ENCODE measurements around the gene SLC25A13.

Gene SLC25A13

DNA sequence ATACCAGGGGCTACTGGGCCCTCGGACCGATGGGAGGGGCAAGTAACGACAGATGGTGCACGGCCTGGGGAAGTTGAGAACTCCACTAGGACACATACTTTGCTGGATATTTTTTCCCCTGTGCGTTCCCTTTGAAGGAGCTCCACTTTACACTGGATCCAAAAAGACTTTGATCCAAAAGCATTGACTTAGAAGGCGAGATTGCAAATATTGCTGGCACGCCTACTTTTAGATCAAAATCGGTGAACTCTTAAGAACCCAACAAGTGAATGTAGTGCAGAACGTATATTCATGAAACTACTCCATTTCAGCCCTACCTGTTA, 436 bp upstream of the SLC25A13 start:
- no peak for DNase-seq (ENCODE audit: low spot score)

DNA sequence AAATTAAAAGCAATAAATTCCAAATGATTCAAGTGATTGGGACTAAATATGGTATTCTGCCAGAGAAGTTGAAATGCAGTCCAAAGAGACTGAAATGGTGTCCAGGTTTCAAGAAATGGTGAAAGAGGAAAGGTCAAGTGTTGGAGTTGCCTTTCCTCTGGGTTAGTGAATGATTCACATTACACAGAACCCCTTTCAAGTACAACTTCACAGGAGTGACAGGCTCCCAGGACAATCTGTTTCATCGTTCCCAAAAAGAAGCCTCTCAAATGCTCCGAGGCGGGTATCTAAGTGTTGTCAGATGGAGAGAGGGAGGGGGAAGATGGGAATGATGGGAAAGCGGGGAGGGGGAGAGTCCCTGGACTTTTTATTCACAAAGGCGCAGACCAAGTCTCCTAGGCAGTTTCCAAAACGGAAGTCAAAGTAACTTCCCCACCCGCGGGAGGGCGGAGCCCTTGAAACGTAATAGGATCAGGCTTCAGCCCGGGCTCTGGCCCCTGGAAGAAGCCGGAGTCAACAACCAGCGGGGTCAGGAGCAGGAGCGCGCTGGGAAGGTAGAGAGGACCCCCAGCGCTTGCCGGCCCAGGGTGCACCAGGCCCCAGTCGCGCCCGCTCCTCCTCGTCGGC, 754 bp downstream of the SLC25A13 start:
- DNase-seq (ENCODE audit: low spot score) = peak; percentile 89

DNA sequence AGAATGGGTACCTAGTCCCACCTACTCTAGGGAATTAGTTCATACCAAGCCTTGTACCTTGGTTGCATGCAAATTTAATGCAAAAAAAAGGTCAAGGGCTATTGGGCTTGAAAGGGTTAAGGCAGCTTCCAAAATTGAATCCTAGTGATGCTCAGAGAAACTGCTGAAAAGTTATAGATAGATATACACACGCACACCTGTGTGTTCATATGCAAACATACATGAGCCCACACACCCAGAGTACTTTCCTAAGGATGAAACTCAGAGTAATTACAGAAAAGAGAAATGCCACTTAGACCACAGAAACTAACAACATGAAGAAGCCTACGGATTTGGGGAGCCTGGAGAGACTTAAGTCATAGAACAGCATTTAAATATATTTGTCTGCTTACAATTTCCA, 1.5 kb downstream of the SLC25A13 start:
- DNase-seq (ENCODE audit: low spot score) = no peak

DNA sequence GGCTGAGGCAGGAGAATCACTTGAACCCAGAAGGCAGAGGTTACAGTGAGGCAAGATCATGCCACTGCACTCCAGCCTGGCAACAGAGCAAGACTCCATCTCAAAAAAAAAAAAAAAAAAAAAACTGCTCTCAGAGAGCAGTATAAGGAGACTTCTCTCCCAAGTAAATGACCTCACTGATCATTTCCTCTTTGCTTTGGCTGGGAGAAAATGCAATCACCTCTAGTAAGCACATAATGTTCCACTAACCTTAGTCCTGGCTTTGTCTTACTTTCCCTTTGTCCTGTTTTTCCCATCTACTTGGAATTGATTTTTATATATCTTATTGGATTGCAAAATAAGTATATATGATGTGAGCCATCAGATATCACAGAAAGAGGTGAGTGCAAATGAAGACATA, 2.5 kb downstream of the SLC25A13 start:
- no peak for DNase-seq (ENCODE audit: low spot score)

DNA sequence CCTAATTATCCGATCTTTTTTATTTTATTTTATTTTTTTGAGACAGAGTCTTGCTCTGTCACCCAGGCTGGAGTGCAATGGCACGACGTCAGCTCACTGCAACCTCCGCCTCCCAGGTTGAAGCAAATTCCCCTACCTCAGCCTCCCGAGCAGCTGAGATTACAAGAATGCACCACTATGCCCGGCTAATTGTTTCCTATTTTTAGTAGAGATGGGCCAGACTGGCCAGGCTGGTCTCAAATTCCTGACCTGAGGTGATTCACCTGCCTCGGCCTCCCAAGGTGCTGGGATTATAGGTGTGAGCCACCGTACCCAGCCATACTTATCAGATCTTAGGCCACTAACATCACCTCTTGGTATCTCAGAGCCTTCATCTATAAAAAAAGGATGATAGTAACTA, 4.9 kb downstream of the SLC25A13 start:
- DNase-seq (ENCODE audit: low spot score) = no peak

DNA sequence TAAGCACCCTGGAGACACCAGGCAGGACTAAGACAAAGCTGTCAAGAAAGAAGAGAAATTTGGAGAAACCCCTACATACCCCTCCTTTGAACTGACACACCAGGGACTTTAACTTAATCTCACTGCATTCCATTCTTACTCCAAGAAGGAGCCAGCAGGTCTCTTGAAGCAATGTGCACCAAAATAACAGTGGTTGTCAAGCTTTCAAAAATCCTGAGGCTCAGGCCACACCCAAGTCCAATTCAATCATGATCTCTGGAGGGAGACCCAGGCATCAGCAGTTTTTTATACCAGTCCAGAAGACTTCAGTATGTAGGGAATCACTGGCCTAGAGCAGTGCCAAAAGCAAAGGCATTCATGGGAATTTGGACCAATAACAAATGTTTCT, 6.8 kb downstream of the SLC25A13 start:
- no peak for DNase-seq (ENCODE audit: low spot score)

DNA sequence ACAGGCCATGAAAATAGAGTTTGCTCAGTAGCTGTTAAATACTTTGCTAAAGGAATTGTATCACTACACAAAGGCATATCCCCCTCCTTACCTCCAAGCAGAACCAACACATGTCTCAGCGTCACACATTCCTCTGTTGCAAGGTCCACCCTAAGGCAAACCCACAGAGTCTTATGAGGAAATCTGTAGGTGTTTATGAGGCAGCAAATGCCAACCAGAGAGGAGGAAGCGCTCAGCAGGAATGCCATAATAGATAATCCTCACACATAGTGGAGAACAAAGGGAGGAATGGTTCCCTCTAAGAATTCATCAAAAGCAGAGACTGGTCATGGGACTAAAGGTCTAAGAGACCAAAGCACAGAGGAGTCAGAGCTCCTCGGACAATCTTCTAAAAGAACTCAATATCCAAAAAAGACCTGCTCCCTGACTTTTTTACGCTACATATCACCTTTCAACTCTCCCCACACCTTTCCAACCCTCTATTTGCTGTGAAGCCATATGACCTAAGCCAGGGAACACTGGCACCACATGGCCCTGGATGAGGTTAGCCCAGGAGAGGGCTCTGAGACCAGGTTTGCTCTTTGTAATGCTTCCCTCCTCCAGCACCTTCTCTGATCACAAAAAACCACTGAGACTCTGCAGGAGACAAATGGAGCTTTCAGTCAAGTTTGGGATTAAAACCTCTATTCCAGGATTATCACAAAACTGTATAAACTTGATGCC, 7.3 kb downstream of the SLC25A13 start:
- peak; percentile 91 for DNase-seq (ENCODE audit: low spot score)

DNA sequence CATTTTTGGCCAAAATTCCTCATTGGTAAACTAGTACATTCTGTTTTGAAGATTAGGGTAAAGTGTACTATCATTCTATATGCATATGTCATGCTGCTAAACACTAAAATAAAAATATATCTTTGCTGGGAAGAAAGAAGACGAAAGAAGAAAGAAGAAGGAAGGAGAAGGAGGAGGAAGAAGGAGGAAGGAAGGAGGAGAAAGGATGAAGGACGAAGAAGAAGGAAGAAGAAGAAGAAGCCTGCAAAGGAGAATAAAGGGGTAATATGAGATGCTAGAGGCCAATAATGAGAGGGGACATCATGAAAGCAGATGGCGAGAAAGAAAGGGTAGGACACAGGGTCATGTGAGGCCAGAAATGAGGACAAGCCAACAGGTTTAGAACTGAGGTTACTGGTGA, 8.0 kb downstream of the SLC25A13 start:
- DNase-seq (ENCODE audit: low spot score) = no peak

DNA sequence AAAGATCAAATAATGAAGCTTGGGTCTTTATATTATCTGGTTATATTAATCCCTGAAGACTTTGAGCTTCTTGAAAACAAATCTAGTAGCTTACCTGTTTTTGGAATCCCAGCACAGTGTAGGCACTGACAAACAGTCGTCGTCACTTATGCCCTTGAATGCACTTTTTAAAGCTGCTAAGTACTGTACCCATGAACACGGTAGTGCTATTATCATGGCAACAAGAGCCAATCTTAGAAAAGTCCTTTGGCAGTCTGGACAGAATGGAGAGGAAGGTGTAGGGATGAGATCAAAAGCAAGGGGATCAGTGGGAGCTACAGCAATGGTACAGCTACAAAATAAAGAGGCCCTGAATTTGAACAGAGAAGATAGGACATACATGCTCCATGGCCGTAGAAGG, 9.4 kb downstream of the SLC25A13 start:
- DNase-seq (ENCODE audit: low spot score) = no peak

DNA sequence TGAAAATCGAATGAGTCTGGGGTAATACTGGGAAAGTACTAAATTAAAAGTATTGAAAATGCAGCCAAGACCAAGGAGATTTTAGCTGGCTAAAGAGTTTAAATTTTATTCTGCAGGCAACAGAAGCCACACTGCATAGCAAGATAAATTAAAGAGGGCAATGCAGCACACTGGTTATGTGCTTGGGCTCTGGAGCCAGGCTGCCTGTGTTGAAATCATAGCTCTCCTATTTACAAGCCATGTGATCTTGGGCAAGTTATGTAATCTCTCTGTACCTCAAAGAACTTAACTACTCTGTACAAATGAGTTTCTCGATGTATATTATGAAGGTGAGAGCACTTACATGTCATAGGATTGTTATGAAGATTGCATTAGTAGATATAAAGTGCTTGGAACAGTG, 9.9 kb downstream of the SLC25A13 start:
- no peak for DNase-seq (ENCODE audit: low spot score)

DNA sequence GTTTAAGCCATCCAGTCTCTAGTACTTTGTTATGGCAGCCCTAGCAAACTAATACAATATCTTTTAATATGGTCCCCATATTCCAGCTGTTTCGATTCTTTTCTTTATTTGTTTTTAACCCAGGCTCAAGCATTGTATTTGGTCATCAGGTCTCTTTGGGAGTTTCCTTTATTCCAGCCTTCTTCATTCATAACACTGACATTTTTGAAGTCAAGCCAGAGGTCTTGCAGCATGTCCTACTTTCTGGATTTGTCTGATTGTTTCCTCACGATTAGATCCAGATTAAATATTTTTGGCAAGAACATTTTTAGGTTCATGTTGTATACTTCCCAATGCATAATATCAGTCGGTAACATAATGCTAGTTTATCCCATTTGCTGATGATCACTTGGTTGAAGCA, 11.8 kb downstream of the SLC25A13 start:
- DNase-seq (ENCODE audit: low spot score) = no peak

DNA sequence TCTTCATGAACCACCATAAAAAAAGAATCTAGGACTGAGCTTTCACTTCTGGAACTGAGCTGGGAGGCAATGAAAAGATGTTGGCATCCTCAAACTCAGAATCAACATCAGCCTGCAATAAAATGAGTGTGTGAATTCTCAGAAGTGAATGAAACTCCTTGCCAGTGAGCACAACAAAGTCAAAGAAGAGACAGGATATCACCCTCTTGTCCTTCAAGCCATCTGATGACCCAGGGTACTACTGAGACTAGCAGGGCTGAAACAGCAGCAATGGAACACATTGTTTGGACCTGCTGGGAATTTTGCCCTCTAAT, 13.0 kb downstream of the SLC25A13 start:
- DNase-seq (ENCODE audit: low spot score) = no peak

DNA sequence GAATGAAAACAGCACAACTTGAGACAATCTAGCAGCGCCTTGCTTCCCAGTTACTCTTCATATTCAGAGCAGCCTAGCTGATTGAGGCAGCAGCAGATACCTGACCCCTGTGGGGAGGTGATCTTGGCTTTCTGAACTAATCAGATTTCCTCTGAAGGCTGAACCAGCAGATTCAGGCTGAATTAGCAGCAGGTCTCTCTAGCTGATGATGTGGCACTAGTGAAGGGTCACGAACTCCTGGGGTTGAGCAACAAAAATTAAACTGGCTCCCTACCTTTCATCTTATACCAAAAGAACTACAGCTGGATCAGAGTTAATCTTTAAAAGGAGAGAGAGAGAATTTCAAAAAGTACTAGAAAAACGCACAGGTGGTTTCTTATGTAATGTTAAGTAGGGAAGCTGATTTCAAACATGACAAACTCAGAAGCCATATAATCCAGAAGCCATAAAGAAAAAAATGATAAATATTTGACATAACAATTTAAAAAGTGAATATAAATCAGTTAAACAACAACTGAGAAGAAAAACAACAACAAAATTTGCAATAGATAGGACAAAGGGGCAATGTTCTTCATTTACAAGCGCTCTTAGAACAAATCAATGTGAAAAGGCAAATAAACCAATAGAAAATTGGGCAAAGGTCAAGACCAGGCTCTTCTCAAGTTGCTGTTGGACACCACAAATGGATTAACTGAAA, 13.5 kb downstream of the SLC25A13 start:
- no peak for DNase-seq (ENCODE audit: low spot score)

DNA sequence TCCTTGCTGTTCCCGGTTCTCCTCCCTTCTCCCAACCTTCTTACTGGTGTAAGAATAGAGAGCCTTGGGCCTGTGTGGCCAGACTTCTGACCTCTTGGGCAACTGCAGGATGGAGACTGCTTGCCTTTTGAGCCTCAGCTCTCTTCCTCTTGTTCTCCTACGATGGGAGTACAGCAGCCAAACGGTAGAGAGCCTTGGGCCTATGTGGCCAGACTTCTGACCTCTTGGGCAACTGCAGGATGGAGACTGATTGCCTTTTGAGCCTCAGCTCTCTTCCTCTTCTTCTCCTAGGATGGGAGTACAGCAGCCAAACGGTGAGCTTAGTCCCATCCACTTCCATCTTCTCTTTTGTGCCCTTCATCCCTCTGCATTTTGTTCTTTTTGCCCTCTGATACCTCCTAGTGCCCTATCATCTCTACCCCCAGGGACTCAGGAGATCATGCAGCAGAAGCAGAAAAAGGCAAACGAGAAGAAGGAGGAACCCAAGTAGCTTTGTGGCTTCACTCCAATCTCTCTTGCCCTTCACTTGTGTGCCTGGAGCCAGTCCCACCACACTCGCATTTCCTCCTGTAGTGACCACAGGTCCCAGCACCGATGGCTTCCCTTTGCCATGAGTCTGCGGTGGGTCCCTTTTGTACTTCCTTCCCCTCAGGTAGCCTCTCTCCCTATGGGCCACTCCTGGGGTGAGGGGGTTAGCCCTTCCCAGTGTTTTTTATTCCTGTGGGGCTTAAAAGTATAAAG, 15.3 kb downstream of the SLC25A13 start:
- no peak for DNase-seq (ENCODE audit: low spot score)

DNA sequence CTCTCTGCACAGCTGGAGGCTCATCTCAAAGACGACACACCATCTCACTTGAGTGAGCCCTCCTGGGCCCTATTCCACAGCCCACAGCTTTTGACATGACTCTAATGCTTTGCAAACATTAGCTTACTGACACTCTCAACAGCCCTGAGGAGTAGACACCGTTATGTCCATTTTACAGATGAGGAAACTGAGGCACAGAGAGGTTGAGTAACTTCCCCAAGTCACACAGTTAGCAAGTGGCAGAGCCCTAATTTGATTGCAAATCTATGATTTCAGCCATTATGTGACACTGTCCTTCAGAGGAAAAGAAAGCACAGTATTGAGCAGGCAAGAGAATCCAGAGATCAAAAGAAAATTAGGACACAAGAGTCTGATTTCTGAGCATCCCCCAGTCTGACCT, 16.0 kb downstream of the SLC25A13 start:
- DNase-seq (ENCODE audit: low spot score) = no peak

DNA sequence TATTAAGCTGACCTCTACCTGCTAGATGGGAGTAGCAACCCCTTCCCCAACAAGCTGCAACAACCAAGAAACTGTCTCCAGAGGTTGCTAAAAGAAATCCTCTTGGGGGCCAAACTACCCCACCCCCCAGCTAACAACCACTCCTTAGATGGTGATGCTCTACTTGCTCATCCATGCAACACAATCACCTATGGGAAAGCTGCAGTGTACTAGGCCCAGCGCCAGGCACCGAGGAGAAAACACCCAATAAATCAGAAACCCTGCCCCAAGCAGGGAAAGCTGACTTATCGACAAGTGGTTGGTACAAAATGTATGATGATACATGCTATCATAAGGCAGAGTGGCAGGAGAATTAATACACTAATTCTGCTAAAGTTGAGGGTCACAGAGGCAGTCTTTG, 17.3 kb downstream of the SLC25A13 start:
- DNase-seq (ENCODE audit: low spot score) = no peak

DNA sequence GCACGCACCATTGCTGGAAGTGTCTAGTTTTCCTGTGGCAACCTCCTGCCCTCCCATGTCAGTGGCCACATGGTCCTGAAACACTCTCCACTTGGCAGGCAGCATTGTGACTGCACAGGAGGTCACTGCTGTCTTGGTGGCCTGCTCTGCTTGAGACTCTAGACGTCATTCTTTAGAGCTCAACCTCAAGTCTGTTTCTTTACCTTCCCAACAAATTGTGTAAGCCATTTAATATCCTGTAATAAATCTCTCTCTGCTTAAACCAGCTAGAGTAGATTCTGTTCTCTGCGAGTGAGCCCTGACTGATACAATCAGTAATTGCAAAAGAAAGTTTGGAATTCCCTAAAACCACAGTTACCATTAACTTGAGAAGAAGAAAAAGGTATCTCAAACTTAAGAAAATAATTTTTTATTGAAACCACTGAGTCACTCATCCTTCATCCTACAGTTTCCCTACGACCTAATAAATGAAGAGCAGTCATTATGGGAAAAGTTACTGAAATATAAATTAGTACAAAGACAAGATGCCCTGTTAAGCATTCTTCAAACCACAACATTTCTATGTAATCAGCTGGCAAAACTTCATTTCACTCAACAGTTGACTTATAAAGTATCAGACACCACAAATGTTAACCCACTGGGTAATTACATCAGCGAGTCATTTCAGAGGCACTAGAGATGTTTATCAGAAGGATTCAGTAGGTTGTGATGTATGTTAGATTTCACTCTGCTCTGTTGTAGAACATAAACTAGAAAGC, 18.0 kb downstream of the SLC25A13 start:
- DNase-seq (ENCODE audit: low spot score) = peak; percentile 37

DNA sequence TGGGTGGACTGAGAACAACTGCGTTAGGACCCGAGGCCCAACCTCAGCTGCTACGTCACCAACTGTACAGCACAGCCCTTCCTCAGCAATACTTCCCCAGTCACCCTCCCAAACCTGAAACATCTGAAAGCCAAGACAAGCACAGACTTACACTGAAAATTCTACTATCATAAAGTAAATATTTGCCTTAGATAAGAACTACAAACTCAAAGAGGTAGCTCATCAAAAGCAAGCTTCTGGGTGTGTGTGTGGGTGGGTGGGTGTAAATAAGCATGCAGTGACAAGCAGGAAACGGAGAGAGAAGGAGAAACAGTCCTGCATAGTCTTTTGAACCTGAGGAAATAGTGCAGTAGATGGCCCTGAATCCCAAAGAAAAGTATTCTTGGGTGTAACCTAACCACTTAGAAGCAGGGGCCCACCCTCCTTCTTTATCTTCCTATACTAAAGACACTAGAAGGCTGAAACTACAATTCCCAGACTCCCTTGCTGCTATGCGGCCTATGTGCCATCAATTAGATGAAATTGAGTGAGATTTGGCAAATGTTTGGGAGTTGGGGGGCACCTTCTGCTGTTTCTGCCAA, 18.7 kb downstream of the SLC25A13 start:
- no peak for DNase-seq (ENCODE audit: low spot score)

DNA sequence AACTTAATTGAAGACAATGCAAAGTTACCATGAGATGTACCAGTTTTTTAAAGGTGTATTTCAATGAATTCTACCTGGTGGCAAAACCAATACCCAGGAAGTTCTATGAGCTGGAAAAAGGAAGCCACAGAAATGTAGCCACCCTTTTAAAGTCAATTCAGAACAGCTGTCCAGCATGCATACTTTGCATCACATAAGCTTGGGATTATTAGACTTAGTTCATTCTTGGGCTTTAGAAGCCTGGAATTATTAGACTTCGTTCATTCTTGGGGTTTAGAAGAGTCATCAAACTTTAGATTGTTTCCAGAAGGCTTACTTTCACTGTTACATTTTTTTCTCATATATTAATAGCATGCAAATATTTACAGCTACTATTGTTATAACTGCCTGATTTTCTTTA, 20.9 kb downstream of the SLC25A13 start:
- no peak for DNase-seq (ENCODE audit: low spot score)

DNA sequence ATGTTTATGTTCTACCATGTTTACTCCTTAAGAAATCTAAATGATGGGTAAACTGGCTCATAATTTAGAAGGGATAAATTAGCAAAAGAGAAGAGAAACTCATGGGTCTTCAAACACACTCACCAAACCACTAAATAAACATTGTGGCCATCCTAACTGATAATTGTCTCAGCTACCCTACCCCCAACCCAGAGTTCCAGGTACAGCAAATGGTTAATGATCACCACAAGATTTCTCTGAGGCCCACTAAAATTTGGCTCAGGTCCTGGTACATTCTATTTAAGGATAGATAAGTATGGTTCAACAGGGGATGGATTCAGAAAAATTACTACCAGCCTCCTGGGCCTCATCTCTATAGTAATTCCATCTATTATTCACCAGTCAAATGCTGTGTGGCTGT, 21.4 kb downstream of the SLC25A13 start:
- DNase-seq (ENCODE audit: low spot score) = no peak

DNA sequence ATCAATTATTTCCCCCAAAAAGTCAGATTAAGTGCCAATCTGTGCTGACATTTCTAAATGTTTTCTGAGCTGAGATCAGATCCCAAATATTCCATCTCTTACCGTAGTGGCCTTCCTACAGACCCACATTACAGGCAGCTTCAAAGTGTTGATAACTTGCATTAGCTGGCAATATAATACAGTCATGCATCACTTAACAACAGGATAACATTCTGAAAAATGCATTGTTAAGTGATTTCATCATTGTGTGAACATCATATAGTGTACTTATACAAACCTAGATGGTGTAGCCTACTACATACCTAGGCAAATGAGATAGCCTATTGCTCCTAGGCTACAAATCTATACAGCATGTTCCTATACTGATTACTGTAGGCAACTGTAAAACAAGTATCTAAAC, 22.4 kb downstream of the SLC25A13 start:
- no peak for DNase-seq (ENCODE audit: low spot score)

DNA sequence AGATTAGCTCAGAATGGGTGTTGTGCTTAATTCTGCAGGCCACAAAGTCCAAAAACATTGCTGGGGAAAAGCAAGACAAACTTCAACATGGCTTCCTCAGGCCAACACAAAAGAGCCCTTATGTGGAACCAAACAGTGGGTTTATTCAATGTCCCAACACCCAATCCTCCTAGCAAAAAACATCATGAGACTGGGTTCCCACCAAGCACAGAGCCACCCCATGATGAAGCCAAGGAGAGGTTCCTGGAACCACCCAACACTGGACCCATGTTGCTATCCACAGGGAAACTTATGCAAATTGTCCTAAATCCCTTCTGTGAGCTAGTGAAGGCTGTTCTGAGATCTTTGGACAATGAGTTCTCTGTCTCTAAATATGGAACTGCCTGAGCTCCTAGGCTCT, 24.0 kb downstream of the SLC25A13 start:
- peak; percentile 93 for DNase-seq (ENCODE audit: low spot score)

All from COLO829 (cell line).